Measurements from ENCODE around the gene WDR76.

WDR76 gene

GRCh38 chr15:43913941-43914340 lies 87.1 kb downstream of the WDR76 start:
- DNase-seq (no peak), ATAC-seq (no peak)

- no peak for DNase-seq
- ATAC-seq = no peak
Observed at GRCh38 chr15:43915631-43916325, 89.0 kb downstream of the WDR76 start.

DNA sequence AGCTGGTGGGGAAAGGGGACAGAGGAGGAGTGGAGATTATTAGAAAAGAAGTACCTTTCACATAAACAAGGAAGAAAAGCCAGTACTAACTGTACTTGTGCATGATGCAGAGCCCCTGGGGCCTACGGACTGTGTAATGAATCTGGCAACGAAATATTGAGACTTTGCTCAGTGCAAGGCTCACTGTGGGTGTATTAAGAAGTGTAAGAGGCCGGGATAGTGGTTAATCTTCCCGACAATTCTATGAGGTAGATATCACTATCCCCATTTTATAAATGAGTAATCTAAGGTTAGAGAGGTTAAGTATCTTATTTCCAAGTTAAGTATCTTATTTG lies 89.5 kb downstream of the WDR76 start:
- ATAC-seq = no peak
- no peak for DNase-seq

Measured in stimulated activated naive CD8-positive, alpha-beta T cell treated with anti-CD3 and anti-CD28 coated beads, Interleukin-15, Interleukin-2, amounts not matched to agents 100 U/mL and 50 U/mL, for 24 hours (primary cell).